PC-3 (cell line): ENCODE measurements around the gene POLR3GL. TPM values are rescaled to one million over a fixed set of nuclear protein-coding genes. Genes with fewer than 3 reads are reported as not detected.
A peak's percentile ranks its signal among the peaks of the same experiment; 100 is the strongest.

Source experiments
- ATAC-seq: fragments of 200-7000 bp; cut with Tn5 transposase; 2 replicates; pipeline ENCODE4 v1.9.1; 2020; ENCODE audit warnings: mild to moderate bottlenecking, moderate library complexity
- BruUV-seq: library from RNA; stranded (reverse); fragments of 400-500 nt; replicated peaks from 2 replicates; lab custom pipeline; 2021; lab: Mats Ljungman, UMichigan
- CTCF ChIA-PET: fragments of 300-600 bp; sonication (Branson Sonifier 250); formaldehyde crosslinking; loops from one replicate; lab custom pipeline; 2022; ENCODE audit warnings: antibody characterized with exemption; lab: Charles Lee
- POLR2A ChIA-PET: fragments of 300-600 bp; sonication (Branson Sonifier 250); formaldehyde crosslinking; loops from one replicate; lab custom pipeline; 2022; ENCODE audit warnings: antibody characterized with exemption; ENCODE audit not compliant: unreplicated experiment; lab: Charles Lee
- DNase-seq: peaks from one replicate; pipeline ENCODE4 v3.0.0-alpha.2; 2015
- H2AFZ ChIP-seq: fragments of 300-600 bp; sonication (generic); 2 replicates; pipeline ENCODE4 v1.6.0; 2016; ENCODE audit warnings: antibody characterized with exemption, low read length
- H3F3A ChIP-seq: fragments of 300-600 bp; sonication (generic); one replicate; pipeline ENCODE4 v1.6.0; 2017; ENCODE audit warnings: antibody characterized with exemption, low read length, control low read depth, mild to moderate bottlenecking; ENCODE audit not compliant: unreplicated experiment
- H3K27ac ChIP-seq: fragments of 300-600 bp; sonication (generic); 2 replicates; pipeline ENCODE4 v1.5.1; 2016; ENCODE audit warnings: mild to moderate bottlenecking, low read length
- H3K27me3 ChIP-seq: fragments of 300-600 bp; sonication (generic); 2 replicates; pipeline ENCODE4 v1.6.1; 2016; ENCODE audit warnings: low read length, mixed read lengths
- H3K36me3 ChIP-seq: fragments of 300-600 bp; sonication (generic); 2 replicates; pipeline ENCODE4 v1.6.1; 2016; ENCODE audit warnings: low read depth, mixed run types, low read length, mixed read lengths
- H3K4me1 ChIP-seq: fragments of 300-600 bp; sonication (generic); 2 replicates; pipeline ENCODE4 v1.5.1; 2016; ENCODE audit warnings: low read length; ENCODE audit not compliant: insufficient read depth
- H3K4me2 ChIP-seq: fragments of 300-600 bp; sonication (generic); 2 replicates; pipeline ENCODE4 v1.6.0; 2016; ENCODE audit warnings: low read length
- H3K4me3 ChIP-seq: fragments of 300-600 bp; sonication (generic); 2 replicates; pipeline ENCODE4 v1.5.1; 2016; ENCODE audit warnings: mild to moderate bottlenecking, low read length, mixed read lengths
- H3K79me2 ChIP-seq: fragments of 300-600 bp; sonication (generic); 2 replicates; pipeline ENCODE4 v1.6.1; 2017; ENCODE audit warnings: low read length, mixed read lengths
- H3K9ac ChIP-seq: fragments of 300-600 bp; sonication (generic); 2 replicates; pipeline ENCODE4 v1.6.0; 2016; ENCODE audit warnings: mild to moderate bottlenecking, low read length
- H3K9me2 ChIP-seq: fragments of 300-600 bp; sonication (generic); replicated peaks from 2 replicates; pipeline ENCODE4 v1.6.1; 2016; ENCODE audit warnings: mixed run types, low read length, mixed read lengths
- H3K9me3 ChIP-seq: fragments of 300-600 bp; sonication (generic); 2 replicates; pipeline ENCODE4 v1.6.1; 2016; ENCODE audit warnings: low read length, mixed read lengths
- H4K20me1 ChIP-seq: fragments of 300-600 bp; sonication (generic); 2 replicates; pipeline ENCODE4 v1.6.1; 2016; ENCODE audit warnings: low read length, mixed read lengths
- EZH2 ChIP-seq: fragments of 300-600 bp; sonication (generic); IDR thresholded peaks from one replicate; pipeline ENCODE4 v1.6.1; 2017; ENCODE audit warnings: antibody characterized with exemption, mild to moderate bottlenecking, low read length; ENCODE audit not compliant: unreplicated experiment
- EZH2phosphoT487 ChIP-seq: fragments of 300-600 bp; sonication (generic); IDR thresholded peaks from 2 replicates; pipeline ENCODE4 v1.6.1; 2018; ENCODE audit warnings: mild to moderate bottlenecking, antibody characterized with exemption, low read length, borderline replicate concordance
- intact Hi-C: fragments of 100-400 bp; cut with micrococcal nuclease; formaldehyde crosslinking; loops from 2 replicates; pipeline ENCODE4 v1.9.0; 2023
- total RNA-seq: library from RNA; depleted of rRNA; stranded (reverse); fragments of >200 nt; gene quantifications from 2 replicates; pipeline ENCODE4 v1.2.3, GENCODE V29; 2014
- TF ChIP-seq, protein P1 (sequence below): fragments of 300-600 bp; sonication (generic); conservative IDR thresholded peaks from 2 replicates; pipeline ENCODE4 v1.5.1; 2017; ENCODE audit warnings: antibody characterized with exemption, low read depth, mild to moderate bottlenecking, low read length

POLR3GL gene
- total RNA-seq, 1 experiment from 2014 or later: 8.4 TPM

DNA sequence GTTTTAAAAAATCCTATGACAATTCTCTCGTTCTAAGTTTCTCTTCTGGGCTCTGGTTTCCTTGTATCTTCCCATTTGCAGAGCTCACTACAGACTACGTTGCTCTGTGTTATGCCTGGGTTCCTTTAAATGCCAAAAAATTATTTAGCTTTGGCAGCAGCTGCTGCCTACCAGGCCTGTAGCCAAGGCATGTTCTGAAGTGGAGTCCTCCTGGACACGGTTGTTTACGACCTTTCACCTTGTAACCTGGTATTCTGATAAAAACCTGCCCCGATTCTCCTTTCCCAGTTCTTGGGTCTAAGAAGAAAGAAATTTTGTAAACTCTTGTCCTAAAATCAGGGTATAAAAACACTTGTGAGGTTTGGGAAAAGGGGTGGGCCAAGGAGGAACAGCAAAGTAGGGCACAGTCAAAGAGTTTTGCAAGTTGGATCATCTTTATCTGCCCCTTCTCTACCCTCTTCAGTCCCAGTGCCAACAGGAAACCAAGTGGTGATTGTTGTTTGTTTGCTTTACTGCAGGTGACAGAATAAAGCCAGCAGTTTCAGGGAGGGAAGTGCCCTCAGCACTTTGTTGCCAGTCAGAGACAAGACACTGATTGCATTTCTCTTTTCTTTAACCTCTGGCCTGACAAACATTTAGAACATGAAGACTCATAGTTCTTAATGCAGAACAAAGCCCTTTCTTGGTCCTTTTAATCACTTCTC lies 35.0 kb downstream of the POLR3GL start:
- DNase-seq: peak; percentile 39
- no peak overlapping the region for H3K4me3 ChIP-seq
- no peak overlapping the region for H3K9ac ChIP-seq
- no peaks in the 10 kb centered on the region for H3K9me3 ChIP-seq
- H2AFZ ChIP-seq: peak overlapping the region; percentile 0; the same call in 1 of the 2 replicates
- TF ChIP-seq EZH2 (no peak), EZH2phosphoT487 (no peak)
- TF ChIP-seq, protein P1, sequence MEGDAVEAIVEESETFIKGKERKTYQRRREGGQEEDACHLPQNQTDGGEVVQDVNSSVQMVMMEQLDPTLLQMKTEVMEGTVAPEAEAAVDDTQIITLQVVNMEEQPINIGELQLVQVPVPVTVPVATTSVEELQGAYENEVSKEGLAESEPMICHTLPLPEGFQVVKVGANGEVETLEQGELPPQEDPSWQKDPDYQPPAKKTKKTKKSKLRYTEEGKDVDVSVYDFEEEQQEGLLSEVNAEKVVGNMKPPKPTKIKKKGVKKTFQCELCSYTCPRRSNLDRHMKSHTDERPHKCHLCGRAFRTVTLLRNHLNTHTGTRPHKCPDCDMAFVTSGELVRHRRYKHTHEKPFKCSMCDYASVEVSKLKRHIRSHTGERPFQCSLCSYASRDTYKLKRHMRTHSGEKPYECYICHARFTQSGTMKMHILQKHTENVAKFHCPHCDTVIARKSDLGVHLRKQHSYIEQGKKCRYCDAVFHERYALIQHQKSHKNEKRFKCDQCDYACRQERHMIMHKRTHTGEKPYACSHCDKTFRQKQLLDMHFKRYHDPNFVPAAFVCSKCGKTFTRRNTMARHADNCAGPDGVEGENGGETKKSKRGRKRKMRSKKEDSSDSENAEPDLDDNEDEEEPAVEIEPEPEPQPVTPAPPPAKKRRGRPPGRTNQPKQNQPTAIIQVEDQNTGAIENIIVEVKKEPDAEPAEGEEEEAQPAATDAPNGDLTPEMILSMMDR: no peak
- no peaks in the 10 kb centered on the region for H3K27me3 ChIP-seq
- peak; percentile 4; the same call in 1 of the 2 replicates for ATAC-seq
- peak overlapping the region; percentile 2; the same call in 1 of the 2 replicates for H3K4me2 ChIP-seq
- H3F3A ChIP-seq: no peaks in the 10 kb centered on the region
- peaks cover 30% of the 10 kb centered on the region for H3K4me1 ChIP-seq
- peaks cover 12% of the 10 kb centered on the region for H3K36me3 ChIP-seq
- intact Hi-C loops: no loop called here
- H3K9me2 ChIP-seq: no peaks in the 10 kb centered on the region
- ChIA-PET POLR2A (no interaction called here), CTCF (no interaction called here)
- no peak overlapping the region for H3K27ac ChIP-seq
- peaks cover 17% of the 10 kb centered on the region for H4K20me1 ChIP-seq
- BruUV-seq: no TSS peak
- H3K79me2 ChIP-seq: peaks cover 27% of the 10 kb centered on the region

DNA sequence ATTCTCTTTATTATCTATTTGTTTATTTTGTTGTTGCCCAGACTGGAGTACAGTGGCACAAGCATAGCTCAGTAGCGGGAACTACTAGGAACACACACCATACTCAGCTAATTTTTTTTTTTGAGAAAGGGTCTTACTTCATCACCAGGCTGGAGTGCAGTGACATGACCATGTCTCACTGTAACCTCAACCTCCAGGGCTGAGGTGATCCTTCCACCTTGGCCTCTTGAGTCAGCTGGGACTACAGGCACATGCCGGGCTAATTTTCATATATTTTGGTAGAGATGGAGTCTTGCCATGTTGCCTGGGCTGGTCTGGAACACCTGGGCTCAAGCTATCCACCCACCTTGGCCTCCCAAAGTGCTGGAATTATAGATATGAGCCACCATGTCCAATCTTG lies 37.2 kb downstream of the POLR3GL start:
- H3K79me2 ChIP-seq: peaks cover 5% of the 10 kb centered on the region
- no TSS peak for BruUV-seq
- no peaks in the 10 kb centered on the region for H3K9me3 ChIP-seq
- intact Hi-C loops: no loop called here
- H3K9ac ChIP-seq: no peak overlapping the region
- ChIA-PET POLR2A (no interaction called here), CTCF (no interaction called here)
- no peak overlapping the region for H2AFZ ChIP-seq
- DNase-seq (no peak), ATAC-seq (no peak)
- peaks cover 24% of the 10 kb centered on the region for H3K4me1 ChIP-seq
- H4K20me1 ChIP-seq: no peaks in the 10 kb centered on the region
- H3K27ac ChIP-seq: no peak overlapping the region
- no peak overlapping the region for H3K4me3 ChIP-seq
- H3K27me3 ChIP-seq: no peaks in the 10 kb centered on the region
- no peak overlapping the region for H3K4me2 ChIP-seq
- TF ChIP-seq, protein P1: no peak
- no peak for TF ChIP-seq EZH2
- no peak for TF ChIP-seq EZH2phosphoT487
- no peaks in the 10 kb centered on the region for H3K9me2 ChIP-seq
- no peaks in the 10 kb centered on the region for H3K36me3 ChIP-seq
- no peaks in the 10 kb centered on the region for H3F3A ChIP-seq
